ENCODE results near the gene ZNF569.
"Not testable (repeated sequence)": the region's sequence is repeated elsewhere in the genome, so short reads cannot be mapped to it uniquely, and the experiment has no call there.

The ZNF569 gene

GRCh38 chr19:37389234-37389633 lies 78.0 kb downstream of the ZNF569 start:
- no peaks in the 10 kb centered on the region for H3K27me3 ChIP-seq (replicated peaks; ENCODE audit: control insufficient read depth, insufficient read depth, low read length)
- H3K9ac ChIP-seq (ENCODE audit: low read length): no peak overlapping the region
- no peak for DNase-seq (ENCODE audit: low read depth)
- peaks cover 98% of the 10 kb centered on the region for H3K9me3 ChIP-seq (ENCODE audit: control insufficient read depth, low read length)
- H3K4me1 ChIP-seq (ENCODE audit: control insufficient read depth, insufficient read depth, low read length): no peaks in the 10 kb centered on the region
- peak overlapping the region; percentile 64 for H3K4me3 ChIP-seq (ENCODE audit: low read length)
- H3K36me3 ChIP-seq (ENCODE audit: control insufficient read depth, insufficient read depth, low read length, severe bottlenecking): peaks cover 73% of the 10 kb centered on the region

GRCh38 chr19:37370880-37371661 lies 96.2 kb downstream of the ZNF569 start, which contains the start of gene ZNF527:
Gene ZNF527, plus strand, starts transcription at chr19:37371099. Its CDS starts 3,100 bp downstream, at chr19:37374199.
- Histone ChIP-seq H3K4me1 (ENCODE audit: control insufficient read depth, insufficient read depth, low read length) (peaks cover 5% of the 10 kb centered on the region), H3K9me3 (ENCODE audit: control insufficient read depth, low read length) (peaks cover 14% of the 10 kb centered on the region), H3K36me3 (ENCODE audit: control insufficient read depth, insufficient read depth, low read length, severe bottlenecking) (peaks cover 18% of the 10 kb centered on the region), H3K27me3 (replicated peaks; ENCODE audit: control insufficient read depth, insufficient read depth, low read length) (no peaks in the 10 kb centered on the region), H3K4me3 (ENCODE audit: low read length) (peak within 1 kb of the TSS; percentile 85), H3K9ac (ENCODE audit: low read length) (peak within 1 kb of the TSS; percentile 88)
- DNase-seq (ENCODE audit: low read depth): peak; percentile 99

GRCh38 chr19:37370386-37370879 lies 96.8 kb downstream of the ZNF569 start:
- H3K27me3 ChIP-seq (replicated peaks; ENCODE audit: control insufficient read depth, insufficient read depth, low read length); DNase-seq (ENCODE audit: low read depth); H3K9me3 ChIP-seq (ENCODE audit: control insufficient read depth, low read length); H3K4me1 ChIP-seq (ENCODE audit: control insufficient read depth, insufficient read depth, low read length): not testable (repeated sequence)
- H3K4me3 ChIP-seq (ENCODE audit: low read length): peak overlapping the region; percentile 85
- peaks cover 12% of the 10 kb centered on the region for H3K36me3 ChIP-seq (ENCODE audit: control insufficient read depth, insufficient read depth, low read length, severe bottlenecking)
- peak overlapping the region; percentile 88 for H3K9ac ChIP-seq (ENCODE audit: low read length)

GRCh38 chr19:37362733-37363132 lies 104.5 kb downstream of the ZNF569 start:
- no peak overlapping the region for H3K4me3 ChIP-seq (ENCODE audit: low read length)
- peaks cover 60% of the 10 kb centered on the region for H3K36me3 ChIP-seq (ENCODE audit: control insufficient read depth, insufficient read depth, low read length, severe bottlenecking)
- H3K27me3 ChIP-seq (replicated peaks; ENCODE audit: control insufficient read depth, insufficient read depth, low read length): no peaks in the 10 kb centered on the region
- H3K4me1 ChIP-seq (ENCODE audit: control insufficient read depth, insufficient read depth, low read length): no peaks in the 10 kb centered on the region
- DNase-seq (ENCODE audit: low read depth): peak; percentile 2
- H3K9ac ChIP-seq (ENCODE audit: low read length): no peak overlapping the region
- peaks cover 6% of the 10 kb centered on the region for H3K9me3 ChIP-seq (ENCODE audit: control insufficient read depth, low read length)

GRCh38 chr19:37361994-37362393 lies 105.2 kb downstream of the ZNF569 start:
- H3K9ac ChIP-seq (ENCODE audit: low read length): no peak overlapping the region
- DNase-seq (ENCODE audit: low read depth): peak; percentile 23
- no peaks in the 10 kb centered on the region for H3K4me1 ChIP-seq (ENCODE audit: control insufficient read depth, insufficient read depth, low read length)
- peaks cover 65% of the 10 kb centered on the region for H3K36me3 ChIP-seq (ENCODE audit: control insufficient read depth, insufficient read depth, low read length, severe bottlenecking)
- peaks cover 6% of the 10 kb centered on the region for H3K9me3 ChIP-seq (ENCODE audit: control insufficient read depth, low read length)
- H3K27me3 ChIP-seq (replicated peaks; ENCODE audit: control insufficient read depth, insufficient read depth, low read length): no peaks in the 10 kb centered on the region
- no peak overlapping the region for H3K4me3 ChIP-seq (ENCODE audit: low read length)

Data from adipocyte (in vitro differentiated cells).